Psoas muscle (tissue), 8 donors: ENCODE data around the gene BCAS3. TPM values are rescaled to one million over a fixed set of nuclear protein-coding genes. Genes with fewer than 3 reads are reported as not detected.

Experiments used
- ATAC-seq, 4 donors: fragments of 200-7000 bp; cut with Tn5 transposase; one replicate each; pipeline ENCODE4 v1.9.1; 2020; ENCODE audit warnings: moderate library complexity in 3 of 4, mild to moderate bottlenecking in 2 of 4
- DNase-seq, 2 donors: peaks; one replicate each; pipeline ENCODE4 v3.0.0-alpha.2; 2020
- H3K27ac ChIP-seq: fragments of 200-600 bp; one replicate; pipeline ENCODE4 v1.8.0; 2022
- H3K27me3 ChIP-seq, 3 donors: fragments of 200-600 bp in 1 of 3; one replicate each; pipeline versions ENCODE4 v1.6.1 to v1.8.0; 2013 to 2022; ENCODE audit warnings: low read length in 2 of 3, mild to moderate bottlenecking in 2 of 3, moderate library complexity in 1 of 3; ENCODE audit not compliant: insufficient read depth in 3 of 3
- H3K36me3 ChIP-seq, 2 donors: fragments of 200-600 bp in 1 of 2; one replicate each; pipeline versions ENCODE4 v1.6.1 to v1.8.0; 2013 to 2022; ENCODE audit warnings: low read depth in 1 of 2, mild to moderate bottlenecking in 1 of 2, moderate library complexity in 1 of 2; ENCODE audit not compliant: insufficient read depth in 1 of 2
- H3K4me1 ChIP-seq: fragments of 200-600 bp; one replicate; pipeline ENCODE4 v1.8.0; 2022
- H3K4me3 ChIP-seq: fragments of 200-600 bp; one replicate; pipeline ENCODE4 v1.8.0; 2022; ENCODE audit warnings: mild to moderate bottlenecking
- H3K9me3 ChIP-seq: fragments of 200-600 bp; one replicate; pipeline ENCODE4 v1.8.0; 2022
- WGBS, 3 donors: extraction: QIAGEN DNeasy Blood & Tissue Kit; methylation state at CpG; one replicate each; pipeline versions ENCODE4 v1.1.6 to v1.1.7; 2013; 5-methylcytosine and 5-hydroxymethylcytosine counted together
- intact Hi-C, 2 donors: fragments of 100-400 bp; cut with DNase I; formaldehyde crosslinking; loops; one replicate each; pipeline versions ENCODE4 v1.11.0 to v1.14.2; 2022
- polyA plus RNA-seq, 3 donors: library from polyadenylated mRNA; stranded (reverse); fragments of 200-250 nt; gene quantifications; one replicate each; pipeline ENCODE4 v1.2.3, GENCODE V29; 2013
- total RNA-seq, 4 donors: library from RNA; stranded (reverse); fragmentation: NEBNext Ultra II Directional in 2 of 4; extraction: Animal tissue kit (Norgen Biotek cat#: 25700) in 2 of 4; gene quantifications; one replicate each; pipeline versions ENCODE4 v1.2.1 to v1.2.4, GENCODE V29; 2021 to 2023
- TF ChIP-seq, protein P1 (sequence below): fragments of 200-600 bp; IDR thresholded peaks from one replicate; pipeline ENCODE4 v1.8.0; 2022; ENCODE audit warnings: antibody characterized with exemption
- donor health status: healthy with polysubstance abuse.
- donor health status: DM: no; HTN: no; CAD: no; lungs with moderate emphysema.
- donor health status: Bipolar disorder and iron deficiency.
- donor health status: healthy.
- donor health status: DM: yes; HTN: yes; CAD: no.
- donor health status: DM: no; HTN: no; CAD: no.
- donor health status: DM: no; HTN: no; CAD: no.
- donor health status: DM: yes; HTN: yes; CAD: no.

Gene BCAS3
- total and polyA plus RNA-seq, 7 donors: 2.4 to 28.8 (median 15.0) TPM

DNA sequence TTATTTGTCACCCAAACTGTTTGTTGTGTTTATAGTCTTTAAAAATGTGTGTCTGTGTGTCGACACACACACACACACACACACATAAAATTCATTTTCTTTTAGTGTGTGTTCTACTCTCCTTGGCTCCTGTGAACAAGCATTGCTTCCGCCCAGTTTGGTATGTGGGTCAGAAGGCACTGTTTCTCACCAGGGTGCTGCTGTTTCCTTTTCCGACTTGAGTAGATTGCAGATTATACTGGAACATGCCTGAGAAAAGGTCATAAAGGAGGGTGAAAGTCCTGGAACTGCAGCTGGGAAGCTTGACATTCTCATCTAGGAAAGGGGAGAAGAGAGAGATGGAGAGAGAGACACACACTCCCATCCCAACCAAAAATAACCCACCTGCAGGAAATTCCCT lies 330.3 kb downstream of the BCAS3 start:
- WGBS, 3 donors: 45 to 80% (median 50%) methylated on average over 3 of the region's 3 CpGs
- Histone ChIP-seq H3K4me3 (no peak overlapping the region), H3K4me1 (no peaks in the 10 kb centered on the region), H3K36me3 (no peaks in the 10 kb centered on the region), H3K27me3 (no peaks in the 10 kb centered on the region), H3K9me3 (no peaks in the 10 kb centered on the region), H3K27ac (no peak overlapping the region)
- ATAC-seq (no peak), DNase-seq (no peak)
- TF ChIP-seq, protein P1, sequence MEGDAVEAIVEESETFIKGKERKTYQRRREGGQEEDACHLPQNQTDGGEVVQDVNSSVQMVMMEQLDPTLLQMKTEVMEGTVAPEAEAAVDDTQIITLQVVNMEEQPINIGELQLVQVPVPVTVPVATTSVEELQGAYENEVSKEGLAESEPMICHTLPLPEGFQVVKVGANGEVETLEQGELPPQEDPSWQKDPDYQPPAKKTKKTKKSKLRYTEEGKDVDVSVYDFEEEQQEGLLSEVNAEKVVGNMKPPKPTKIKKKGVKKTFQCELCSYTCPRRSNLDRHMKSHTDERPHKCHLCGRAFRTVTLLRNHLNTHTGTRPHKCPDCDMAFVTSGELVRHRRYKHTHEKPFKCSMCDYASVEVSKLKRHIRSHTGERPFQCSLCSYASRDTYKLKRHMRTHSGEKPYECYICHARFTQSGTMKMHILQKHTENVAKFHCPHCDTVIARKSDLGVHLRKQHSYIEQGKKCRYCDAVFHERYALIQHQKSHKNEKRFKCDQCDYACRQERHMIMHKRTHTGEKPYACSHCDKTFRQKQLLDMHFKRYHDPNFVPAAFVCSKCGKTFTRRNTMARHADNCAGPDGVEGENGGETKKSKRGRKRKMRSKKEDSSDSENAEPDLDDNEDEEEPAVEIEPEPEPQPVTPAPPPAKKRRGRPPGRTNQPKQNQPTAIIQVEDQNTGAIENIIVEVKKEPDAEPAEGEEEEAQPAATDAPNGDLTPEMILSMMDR: no peak
- intact Hi-C loops: loop anchor here (10.0 kb wide), 2 partner anchors 387 to 547 kb away; partner anchors contain the start of gene TBX2 (in 1 of the 2)

DNA sequence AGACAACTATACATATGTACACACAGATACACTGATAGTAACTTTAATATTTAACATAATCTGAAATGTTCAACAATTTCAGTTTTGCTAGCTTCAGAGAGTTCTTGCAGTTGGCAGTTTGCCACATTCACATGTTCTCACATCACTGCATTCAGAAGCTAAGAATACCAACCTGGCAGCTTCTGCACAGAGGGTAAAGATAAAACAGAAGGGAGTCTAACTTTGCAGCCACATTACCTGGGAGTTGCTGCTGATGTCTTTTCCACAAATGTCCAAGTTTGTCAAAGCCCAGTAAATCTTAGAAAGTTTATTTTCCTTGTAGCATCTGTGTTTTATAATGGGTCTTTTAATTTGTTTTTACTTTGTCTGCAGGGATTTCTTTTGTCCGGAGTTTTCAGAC lies 332.0 kb downstream of the BCAS3 start:
- H3K4me3 ChIP-seq: no peak overlapping the region
- no peak overlapping the region for H3K27ac ChIP-seq
- no peaks in the 10 kb centered on the region for H3K27me3 ChIP-seq
- DNase-seq (no peak), ATAC-seq (no peak)
- H3K4me1 ChIP-seq: no peaks in the 10 kb centered on the region
- no peaks in the 10 kb centered on the region for H3K36me3 ChIP-seq
- 43 to 73% (median 50%) methylated on average over 1 of the region's 1 CpG for WGBS, 3 donors
- intact Hi-C loops: loop anchor here (10.0 kb wide), 2 partner anchors 385 to 545 kb away; partner anchors contain the start of gene TBX2 (in 1 of the 2)
- no peaks in the 10 kb centered on the region for H3K9me3 ChIP-seq
- TF ChIP-seq, protein P1: no peak

DNA sequence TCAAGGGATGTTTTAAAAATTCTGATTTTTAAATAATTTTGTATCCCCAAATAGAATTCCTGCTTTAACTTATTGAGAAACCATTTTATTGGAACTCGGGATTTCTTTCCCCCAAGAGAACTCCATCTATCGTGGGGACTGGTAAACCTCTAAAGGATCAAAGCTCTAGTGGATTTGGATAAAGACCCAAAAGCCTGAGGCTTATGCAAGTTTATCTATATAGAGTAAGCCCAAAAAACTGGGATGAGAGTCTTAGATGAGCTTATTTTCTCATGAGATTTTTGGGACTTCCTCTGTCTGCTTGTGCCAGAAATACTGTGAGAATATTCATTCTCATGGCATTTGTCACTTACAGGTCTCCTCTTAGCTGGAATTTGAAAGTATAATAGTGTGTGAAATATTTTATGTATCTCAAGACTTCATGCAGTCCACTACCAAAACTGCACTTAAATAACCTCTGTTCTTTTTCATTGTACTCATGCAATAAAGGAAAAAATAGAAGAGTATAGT lies 333.1 kb downstream of the BCAS3 start:
- Histone ChIP-seq H3K27me3 (no peaks in the 10 kb centered on the region), H3K27ac (no peak overlapping the region), H3K36me3 (peaks cover 0 to 2% of the 10 kb centered on the region in 2 donors), H3K4me3 (no peak overlapping the region), H3K4me1 (no peaks in the 10 kb centered on the region), H3K9me3 (no peaks in the 10 kb centered on the region)
- DNase-seq: no peak
- 81 to 93% (median 89%) methylated on average over 2 of the region's 2 CpGs for WGBS, 3 donors
- no peak for ATAC-seq
- TF ChIP-seq, protein P1: no peak
- intact Hi-C loops: no loop called here

DNA sequence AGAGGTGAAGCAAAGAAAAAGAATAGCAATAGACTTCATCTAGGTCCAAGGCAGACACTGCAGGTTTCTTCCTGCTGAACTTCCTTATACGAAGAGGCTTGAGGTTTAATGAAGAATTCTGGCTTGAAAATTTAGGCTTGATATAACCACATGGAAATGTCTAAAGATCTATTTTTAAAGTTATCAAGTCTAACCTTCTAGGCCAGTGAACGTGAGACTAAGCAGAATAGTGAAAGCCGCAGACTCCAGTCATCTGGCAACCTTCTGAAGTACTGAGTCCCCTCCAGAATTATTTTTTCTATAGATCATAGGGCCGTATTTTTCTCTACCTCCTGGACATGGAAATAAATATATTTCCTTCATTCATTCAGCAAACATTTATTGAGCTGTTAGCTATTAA lies 333.6 kb downstream of the BCAS3 start:
- TF ChIP-seq, protein P1: no peak
- no peak overlapping the region for H3K4me3 ChIP-seq
- DNase-seq: no peak
- no peaks in the 10 kb centered on the region for H3K4me1 ChIP-seq
- H3K27ac ChIP-seq: no peak overlapping the region
- no peaks in the 10 kb centered on the region for H3K27me3 ChIP-seq
- H3K9me3 ChIP-seq: no peaks in the 10 kb centered on the region
- H3K36me3 ChIP-seq: peaks cover 0 to 8% of the 10 kb centered on the region in 2 donors
- 78 to 89% (median 82%) methylated on average over 4 of the region's 4 CpGs for WGBS, 3 donors
- no peak for ATAC-seq
- intact Hi-C loops: no loop called here

DNA sequence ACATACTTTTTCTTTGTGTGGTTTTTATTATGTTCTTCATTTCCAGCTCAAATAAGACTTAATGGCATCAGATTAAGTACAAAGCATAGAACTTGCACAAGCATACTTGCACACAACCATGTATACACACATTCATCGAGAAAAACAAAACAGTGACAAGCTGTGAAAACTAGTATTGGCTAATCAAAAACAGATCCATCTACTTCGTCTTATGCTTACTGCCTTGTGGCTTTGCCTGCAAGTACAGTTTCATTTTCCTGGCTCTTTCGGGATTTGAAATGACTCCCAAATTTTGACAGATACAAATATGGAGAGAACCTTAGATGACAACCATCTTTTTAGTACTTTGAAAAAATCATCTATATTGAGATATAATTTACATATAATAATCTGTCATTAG lies 338.3 kb downstream of the BCAS3 start:
- Histone ChIP-seq H3K36me3 (peaks cover 0 to 10% of the 10 kb centered on the region in 2 donors), H3K9me3 (no peaks in the 10 kb centered on the region), H3K27ac (no peak overlapping the region), H3K4me1 (no peaks in the 10 kb centered on the region), H3K4me3 (no peak overlapping the region), H3K27me3 (no peaks in the 10 kb centered on the region)
- TF ChIP-seq, protein P1: no peak
- ATAC-seq (no peak), DNase-seq (no peak)
- intact Hi-C loops: no loop called here
- WGBS, 3 donors: 82 to 87% (median 83%) methylated on average over 3 of the region's 3 CpGs
